Loucy (cell line): ENCODE results near the gene ACVR2B.

ENCODE experiments used
- H2AFZ ChIP-seq: fragments of 200-600 bp; sonication (generic); 2 replicates; pipeline ENCODE4 v1.6.0; 2016; ENCODE audit warnings: antibody characterized with exemption, mild to moderate bottlenecking, low read length, moderate library complexity
- H3F3A ChIP-seq: fragments of 200-600 bp; 2 replicates; pipeline ENCODE4 v1.6.0; 2016; ENCODE audit warnings: antibody characterized with exemption, low read depth, mild to moderate bottlenecking
- H3K27me3 ChIP-seq: fragments of 200-600 bp; sonication (generic); 2 replicates; pipeline ENCODE4 v1.6.1; 2014; ENCODE audit warnings: low read length, mild to moderate bottlenecking; ENCODE audit not compliant: insufficient read depth, poor library complexity, severe bottlenecking
- H3K36me3 ChIP-seq: fragments of 200-600 bp; sonication (generic); 2 replicates; pipeline ENCODE4 v1.6.1; 2016; ENCODE audit warnings: low read length; ENCODE audit not compliant: insufficient read depth
- H3K4me1 ChIP-seq: fragments of 200-600 bp; sonication (generic); 2 replicates; pipeline ENCODE4 v1.5.1; 2014; ENCODE audit warnings: low read length, mild to moderate bottlenecking; ENCODE audit not compliant: insufficient read depth, poor library complexity, severe bottlenecking
- H3K4me2 ChIP-seq: fragments of 200-600 bp; sonication (generic); 2 replicates; pipeline ENCODE4 v1.6.0; 2014; ENCODE audit warnings: antibody characterized with exemption, low read length, low read depth, mild to moderate bottlenecking; ENCODE audit not compliant: poor library complexity, severe bottlenecking
- H3K4me3 ChIP-seq: fragments of 200-600 bp; sonication (generic); 2 replicates; pipeline ENCODE4 v1.5.1; 2014; ENCODE audit warnings: low read length, mild to moderate bottlenecking, mixed read lengths; ENCODE audit not compliant: poor library complexity, severe bottlenecking
- H3K79me2 ChIP-seq: fragments of 200-600 bp; sonication (generic); 2 replicates; pipeline ENCODE4 v1.6.1; 2014; ENCODE audit warnings: low read length; ENCODE audit not compliant: insufficient read depth
- H3K9ac ChIP-seq: fragments of 200-600 bp; sonication (generic); 2 replicates; pipeline ENCODE4 v1.6.0; 2014; ENCODE audit warnings: mild to moderate bottlenecking, low read depth, low read length, moderate library complexity; ENCODE audit not compliant: poor library complexity, severe bottlenecking
- H3K9me2 ChIP-seq: fragments of 200-600 bp; sonication (generic); replicated peaks from 2 replicates; pipeline ENCODE4 v1.6.1; 2016; ENCODE audit warnings: low read depth, low read length, mixed read lengths
- H3K9me3 ChIP-seq: fragments of 200-600 bp; sonication (generic); 2 replicates; pipeline ENCODE4 v1.6.1; 2014; ENCODE audit warnings: mild to moderate bottlenecking, antibody characterized with exemption, low read length, low read depth; ENCODE audit not compliant: insufficient read depth
- H4K20me1 ChIP-seq: fragments of 200-600 bp; sonication (generic); 2 replicates; pipeline ENCODE4 v1.6.0; 2014; ENCODE audit warnings: antibody characterized with exemption, low read length, mild to moderate bottlenecking; ENCODE audit not compliant: insufficient read depth, poor library complexity, severe bottlenecking
- CTCF ChIP-seq: fragments of 200-600 bp; sonication (generic); conservative IDR thresholded peaks from 2 replicates; pipeline ENCODE4 v1.5.1; 2014; ENCODE audit warnings: mild to moderate bottlenecking, antibody characterized with exemption, low read length
- EZH2phosphoT487 ChIP-seq: fragments of 200-600 bp; IDR thresholded peaks from 2 replicates; pipeline ENCODE4 v1.6.1; 2018; ENCODE audit warnings: antibody characterized with exemption, mild to moderate bottlenecking, moderate library complexity, borderline replicate concordance

The ACVR2B gene

GRCh38 chr3:38509732-38510131 lies 56.0 kb downstream of the ACVR2B start:
- Histone ChIP-seq H3K4me1 (no peaks in the 10 kb centered on the region), H3K9me2 (no peaks in the 10 kb centered on the region), H2AFZ (no peak overlapping the region), H3K9me3 (no peaks in the 10 kb centered on the region), H3F3A (no peaks in the 10 kb centered on the region), H4K20me1 (no peaks in the 10 kb centered on the region), H3K36me3 (peaks cover 25% of the 10 kb centered on the region; the same call in 1 of the 2 replicates), H3K4me2 (no peak overlapping the region), H3K79me2 (no peaks in the 10 kb centered on the region), H3K27me3 (no peaks in the 10 kb centered on the region), H3K4me3 (no peak overlapping the region), H3K9ac (no peak overlapping the region)
- no peak for TF ChIP-seq EZH2phosphoT487
- TF ChIP-seq CTCF, result no peak

GRCh38 chr3:38510631-38511030 lies 56.9 kb downstream of the ACVR2B start:
- TF ChIP-seq CTCF (no peak), EZH2phosphoT487 (no peak)
- H3K79me2 ChIP-seq, result no peaks in the 10 kb centered on the region
- H3K4me1 ChIP-seq, result no peaks in the 10 kb centered on the region
- H3K9me3 ChIP-seq, result no peaks in the 10 kb centered on the region
- no peaks in the 10 kb centered on the region for H4K20me1 ChIP-seq
- no peaks in the 10 kb centered on the region for H3K9me2 ChIP-seq
- no peak overlapping the region for H3K4me3 ChIP-seq
- no peak overlapping the region for H3K4me2 ChIP-seq
- H3K9ac ChIP-seq, result no peak overlapping the region
- peaks cover 25% of the 10 kb centered on the region; the same call in 1 of the 2 replicates for H3K36me3 ChIP-seq
- no peaks in the 10 kb centered on the region for H3F3A ChIP-seq
- no peak overlapping the region for H2AFZ ChIP-seq
- H3K27me3 ChIP-seq, result no peaks in the 10 kb centered on the region

GRCh38 chr3:38511546-38511945 lies 57.9 kb downstream of the ACVR2B start:
- H3K79me2 ChIP-seq, result no peaks in the 10 kb centered on the region
- H4K20me1 ChIP-seq, result no peaks in the 10 kb centered on the region
- H3K9ac ChIP-seq, result no peak overlapping the region
- TF ChIP-seq EZH2phosphoT487 (no peak), CTCF (no peak)
- H3K4me2 ChIP-seq, result no peak overlapping the region
- H3F3A ChIP-seq, result no peaks in the 10 kb centered on the region
- no peak overlapping the region for H2AFZ ChIP-seq
- no peak overlapping the region for H3K4me3 ChIP-seq
- H3K9me3 ChIP-seq, result no peaks in the 10 kb centered on the region
- H3K9me2 ChIP-seq, result no peaks in the 10 kb centered on the region
- H3K4me1 ChIP-seq, result no peaks in the 10 kb centered on the region
- H3K27me3 ChIP-seq, result no peaks in the 10 kb centered on the region
- peaks cover 24% of the 10 kb centered on the region; the same call in 1 of the 2 replicates for H3K36me3 ChIP-seq
